ENCODE measurements around the gene IGFL1.
"Not testable (repeated sequence)": the region's sequence is repeated elsewhere in the genome, so short reads cannot be mapped to it uniquely, and the experiment has no call there.

The IGFL1 gene

DNA sequence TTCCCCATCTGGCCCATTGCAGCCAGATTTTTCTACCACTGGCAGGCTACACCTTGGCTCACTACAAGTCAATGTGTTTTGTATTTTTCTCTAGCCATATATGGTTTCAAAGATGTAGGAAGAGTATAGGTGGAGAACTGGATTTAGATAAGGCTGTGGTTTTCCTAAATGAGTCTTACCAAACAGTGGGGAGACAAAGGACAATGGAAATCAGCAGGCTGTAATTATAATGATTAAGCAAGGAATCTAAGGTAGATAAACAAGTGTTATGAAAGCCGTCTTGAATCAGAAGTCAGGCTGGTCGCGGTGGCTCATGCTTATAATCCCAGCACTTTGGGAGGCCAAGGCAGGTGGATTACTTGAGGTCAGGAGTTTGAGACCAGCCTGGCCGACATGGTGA, 11.2 kb downstream of the IGFL1 start:
- Histone ChIP-seq H3K4me3 (ENCODE audit: insufficient read length, low read depth) (no peak overlapping the region), H3K27me3 (ENCODE audit: insufficient read depth, insufficient read length) (no peaks in the 10 kb centered on the region), H3K4me1 (ENCODE audit: insufficient read depth, insufficient read length) (no peaks in the 10 kb centered on the region), H3K9me3 (ENCODE audit: insufficient read depth, low read length) (no peaks in the 10 kb centered on the region), H3K9ac (ENCODE audit: insufficient read length, low read depth) (no peak overlapping the region), H3K36me3 (ENCODE audit: insufficient read depth, insufficient read length, low read length) (no peaks in the 10 kb centered on the region)
- TF ChIP-seq SUZ12 (IDR thresholded peaks at IDR 0.05; ENCODE audit: extremely low read depth, insufficient read depth, insufficient read length) (no peak), ZNF274 (IDR thresholded peaks at IDR 0.05; ENCODE audit: low read depth, low read length) (no peak), YY1 (IDR thresholded peaks at IDR 0.05; ENCODE audit: insufficient read depth, insufficient read length) (no peak)
- no peak for DNase-seq (ENCODE audit: low read depth, low spot score)

GRCh38 chr19:46241626-46242025, 12.1 kb downstream of the IGFL1 start:
- no peak for TF ChIP-seq ZNF274 (IDR thresholded peaks at IDR 0.05; ENCODE audit: low read depth, low read length)
- no peak for TF ChIP-seq YY1 (IDR thresholded peaks at IDR 0.05; ENCODE audit: insufficient read depth, insufficient read length)
- no peak for TF ChIP-seq SUZ12 (IDR thresholded peaks at IDR 0.05; ENCODE audit: extremely low read depth, insufficient read depth, insufficient read length)
- DNase-seq (ENCODE audit: low read depth, low spot score): no peak
- Histone ChIP-seq H3K9ac (ENCODE audit: insufficient read length, low read depth) (no peak overlapping the region), H3K9me3 (ENCODE audit: insufficient read depth, low read length) (no peaks in the 10 kb centered on the region), H3K4me3 (ENCODE audit: insufficient read length, low read depth) (no peak overlapping the region), H3K4me1 (ENCODE audit: insufficient read depth, insufficient read length) (no peaks in the 10 kb centered on the region), H3K27me3 (ENCODE audit: insufficient read depth, insufficient read length) (no peaks in the 10 kb centered on the region), H3K36me3 (ENCODE audit: insufficient read depth, insufficient read length, low read length) (no peaks in the 10 kb centered on the region)

- not testable (repeated sequence) for H3K4me1 ChIP-seq (ENCODE audit: insufficient read depth, insufficient read length); H3K9me3 ChIP-seq (ENCODE audit: insufficient read depth, low read length); H3K4me3 ChIP-seq (ENCODE audit: insufficient read length, low read depth); DNase-seq (ENCODE audit: low read depth, low spot score); H3K36me3 ChIP-seq (ENCODE audit: insufficient read depth, insufficient read length, low read length); H3K9ac ChIP-seq (ENCODE audit: insufficient read length, low read depth); H3K27me3 ChIP-seq (ENCODE audit: insufficient read depth, insufficient read length)
Observed at GRCh38 chr19:46243081-46243654, 13.6 kb downstream of the IGFL1 start.

- Histone ChIP-seq H3K4me3 (ENCODE audit: insufficient read length, low read depth) (no peak overlapping the region), H3K9me3 (ENCODE audit: insufficient read depth, low read length) (no peaks in the 10 kb centered on the region), H3K27me3 (ENCODE audit: insufficient read depth, insufficient read length) (no peaks in the 10 kb centered on the region), H3K4me1 (ENCODE audit: insufficient read depth, insufficient read length) (no peaks in the 10 kb centered on the region), H3K9ac (ENCODE audit: insufficient read length, low read depth) (no peak overlapping the region), H3K36me3 (ENCODE audit: insufficient read depth, insufficient read length, low read length) (no peaks in the 10 kb centered on the region)
- DNase-seq (ENCODE audit: low read depth, low spot score): no peak
- no peak for TF ChIP-seq YY1 (IDR thresholded peaks at IDR 0.05; ENCODE audit: insufficient read depth, insufficient read length)
Observed at GRCh38 chr19:46250076-46250735, 20.7 kb downstream of the IGFL1 start.

DNA sequence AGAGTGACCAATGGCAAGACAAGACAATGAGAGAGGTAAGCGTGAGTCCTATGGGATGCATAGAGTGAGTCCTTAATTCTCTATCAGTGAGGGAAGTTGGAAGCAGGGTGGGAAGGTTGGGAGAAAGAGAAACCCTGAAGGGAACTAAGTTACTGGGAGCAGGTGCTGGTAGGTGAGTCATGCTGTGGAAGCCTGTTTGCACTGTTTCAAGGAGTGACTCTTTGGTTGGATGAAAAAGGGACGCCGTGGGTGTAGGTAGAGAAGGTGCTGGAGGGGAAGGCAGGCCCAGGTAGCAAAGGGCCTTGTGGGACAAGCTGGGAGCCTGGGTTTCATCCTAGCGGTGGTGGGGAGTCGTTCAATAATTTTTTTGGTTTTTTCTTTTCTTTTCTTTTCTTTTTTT, 21.9 kb downstream of the IGFL1 start:
- TF ChIP-seq YY1 (IDR thresholded peaks at IDR 0.05; ENCODE audit: insufficient read depth, insufficient read length) (no peak), ZNF274 (IDR thresholded peaks at IDR 0.05; ENCODE audit: low read depth, low read length) (no peak), SUZ12 (IDR thresholded peaks at IDR 0.05; ENCODE audit: extremely low read depth, insufficient read depth, insufficient read length) (no peak)
- DNase-seq (ENCODE audit: low read depth, low spot score): no peak
- Histone ChIP-seq H3K4me3 (ENCODE audit: insufficient read length, low read depth) (no peak overlapping the region), H3K9ac (ENCODE audit: insufficient read length, low read depth) (no peak overlapping the region), H3K9me3 (ENCODE audit: insufficient read depth, low read length) (no peaks in the 10 kb centered on the region), H3K27me3 (ENCODE audit: insufficient read depth, insufficient read length) (no peaks in the 10 kb centered on the region), H3K4me1 (ENCODE audit: insufficient read depth, insufficient read length) (no peaks in the 10 kb centered on the region), H3K36me3 (ENCODE audit: insufficient read depth, insufficient read length, low read length) (no peaks in the 10 kb centered on the region)

GRCh38 chr19:46254776-46255175, 25.2 kb downstream of the IGFL1 start:
- DNase-seq (ENCODE audit: low read depth, low spot score): no peak
- no peaks in the 10 kb centered on the region for H3K36me3 ChIP-seq (ENCODE audit: insufficient read depth, insufficient read length, low read length)
- no peaks in the 10 kb centered on the region for H3K9me3 ChIP-seq (ENCODE audit: insufficient read depth, low read length)
- H3K4me1 ChIP-seq (ENCODE audit: insufficient read depth, insufficient read length): no peaks in the 10 kb centered on the region
- H3K9ac ChIP-seq (ENCODE audit: insufficient read length, low read depth): no peak overlapping the region
- no peak overlapping the region for H3K4me3 ChIP-seq (ENCODE audit: insufficient read length, low read depth)
- TF ChIP-seq ZNF274 (IDR thresholded peaks at IDR 0.05; ENCODE audit: low read depth, low read length) (no peak), SUZ12 (IDR thresholded peaks at IDR 0.05; ENCODE audit: extremely low read depth, insufficient read depth, insufficient read length) (no peak), YY1 (IDR thresholded peaks at IDR 0.05; ENCODE audit: insufficient read depth, insufficient read length) (no peak)
- no peaks in the 10 kb centered on the region for H3K27me3 ChIP-seq (ENCODE audit: insufficient read depth, insufficient read length)

DNA sequence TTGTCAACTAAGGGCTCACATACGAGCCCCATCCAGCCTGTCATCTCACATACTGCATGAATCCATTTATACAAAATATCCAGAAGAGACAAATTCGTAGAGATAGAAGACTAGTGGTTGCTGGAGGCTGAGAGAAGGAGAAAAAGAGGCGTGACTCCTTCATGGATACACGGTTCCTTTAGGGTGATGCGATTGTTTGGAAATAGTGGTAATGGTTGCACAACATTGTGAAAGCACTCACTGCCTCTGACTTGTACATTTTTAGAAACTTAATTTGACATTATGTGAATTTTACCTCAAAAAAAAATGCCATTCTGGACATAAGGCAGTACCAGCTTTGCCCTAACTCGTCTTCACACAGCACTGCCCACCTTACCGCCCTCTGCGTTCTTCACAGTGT, 27.3 kb downstream of the IGFL1 start:
- no peak for DNase-seq (ENCODE audit: low read depth, low spot score)
- TF ChIP-seq ZNF274 (IDR thresholded peaks at IDR 0.05; ENCODE audit: low read depth, low read length) (no peak), SUZ12 (IDR thresholded peaks at IDR 0.05; ENCODE audit: extremely low read depth, insufficient read depth, insufficient read length) (no peak), YY1 (IDR thresholded peaks at IDR 0.05; ENCODE audit: insufficient read depth, insufficient read length) (no peak)
- Histone ChIP-seq H3K27me3 (ENCODE audit: insufficient read depth, insufficient read length) (no peaks in the 10 kb centered on the region), H3K4me1 (ENCODE audit: insufficient read depth, insufficient read length) (no peaks in the 10 kb centered on the region), H3K4me3 (ENCODE audit: insufficient read length, low read depth) (no peak overlapping the region), H3K9ac (ENCODE audit: insufficient read length, low read depth) (no peak overlapping the region), H3K36me3 (ENCODE audit: insufficient read depth, insufficient read length, low read length) (no peaks in the 10 kb centered on the region), H3K9me3 (ENCODE audit: insufficient read depth, low read length) (no peaks in the 10 kb centered on the region)

DNA sequence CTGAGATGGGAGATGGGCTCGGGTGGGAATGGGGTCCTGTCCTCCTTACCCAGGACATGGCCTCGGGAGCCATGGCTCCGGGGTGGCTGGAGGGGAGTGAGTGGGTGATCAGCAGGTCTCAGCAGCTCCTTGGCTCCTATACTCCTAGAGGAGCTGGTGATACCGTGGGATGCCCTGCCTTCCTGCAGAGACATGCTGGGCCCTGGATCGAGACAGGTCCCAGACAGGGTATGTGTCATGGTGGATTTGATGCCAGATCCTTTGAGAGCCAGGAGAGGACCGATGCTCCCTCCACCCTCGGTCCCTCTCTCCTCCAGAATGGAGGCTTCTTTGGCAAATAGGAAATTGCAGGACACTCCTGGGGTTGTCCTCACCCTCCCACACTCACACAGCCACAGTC, 32.0 kb downstream of the IGFL1 start:
- H3K27me3 ChIP-seq (ENCODE audit: insufficient read depth, insufficient read length); H3K4me1 ChIP-seq (ENCODE audit: insufficient read depth, insufficient read length); DNase-seq (ENCODE audit: low read depth, low spot score): not testable (repeated sequence)

GRCh38 chr19:46262684-46263296, 33.2 kb downstream of the IGFL1 start:
- H3K9me3 ChIP-seq (ENCODE audit: insufficient read depth, low read length); H3K4me1 ChIP-seq (ENCODE audit: insufficient read depth, insufficient read length); H3K27me3 ChIP-seq (ENCODE audit: insufficient read depth, insufficient read length); DNase-seq (ENCODE audit: low read depth, low spot score); H3K4me3 ChIP-seq (ENCODE audit: insufficient read length, low read depth); H3K9ac ChIP-seq (ENCODE audit: insufficient read length, low read depth); H3K36me3 ChIP-seq (ENCODE audit: insufficient read depth, insufficient read length, low read length): not testable (repeated sequence)

More for the DNA sequence above, 32.0 kb downstream of the IGFL1 start:
- not testable (repeated sequence) for H3K4me3 ChIP-seq (ENCODE audit: insufficient read length, low read depth); H3K9me3 ChIP-seq (ENCODE audit: insufficient read depth, low read length); H3K36me3 ChIP-seq (ENCODE audit: insufficient read depth, insufficient read length, low read length); H3K9ac ChIP-seq (ENCODE audit: insufficient read length, low read depth)

DNA sequence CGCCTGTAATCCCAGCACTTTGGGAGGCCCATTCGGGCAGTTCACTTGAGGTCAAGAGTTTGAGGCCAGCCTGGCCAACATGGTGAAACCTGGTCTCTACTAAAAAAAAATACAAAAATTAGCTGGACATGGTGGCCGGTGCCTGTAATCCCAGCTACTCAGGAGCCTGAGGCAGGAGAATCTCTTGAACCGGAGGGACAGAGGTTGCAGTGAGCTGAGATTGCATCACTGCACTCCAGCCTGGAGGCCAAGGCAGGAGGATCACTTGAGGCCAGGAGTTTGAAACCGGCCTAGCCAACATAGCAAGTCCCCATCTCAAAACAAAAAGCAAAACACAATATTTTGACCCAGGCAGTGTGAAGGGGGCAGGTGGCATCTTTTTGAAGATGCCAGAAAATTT, 35.3 kb downstream of the IGFL1 start:
- not testable (repeated sequence) for DNase-seq (ENCODE audit: low read depth, low spot score); H3K27me3 ChIP-seq (ENCODE audit: insufficient read depth, insufficient read length); H3K4me1 ChIP-seq (ENCODE audit: insufficient read depth, insufficient read length); H3K9me3 ChIP-seq (ENCODE audit: insufficient read depth, low read length); H3K36me3 ChIP-seq (ENCODE audit: insufficient read depth, insufficient read length, low read length); H3K9ac ChIP-seq (ENCODE audit: insufficient read length, low read depth); H3K4me3 ChIP-seq (ENCODE audit: insufficient read length, low read depth)
